ENCODE data around the gene PRKN.
"Not testable (repeated sequence)": the region's sequence is repeated elsewhere in the genome, so short reads cannot be mapped to it uniquely, and the experiment has no call there.

PRKN gene

DNA sequence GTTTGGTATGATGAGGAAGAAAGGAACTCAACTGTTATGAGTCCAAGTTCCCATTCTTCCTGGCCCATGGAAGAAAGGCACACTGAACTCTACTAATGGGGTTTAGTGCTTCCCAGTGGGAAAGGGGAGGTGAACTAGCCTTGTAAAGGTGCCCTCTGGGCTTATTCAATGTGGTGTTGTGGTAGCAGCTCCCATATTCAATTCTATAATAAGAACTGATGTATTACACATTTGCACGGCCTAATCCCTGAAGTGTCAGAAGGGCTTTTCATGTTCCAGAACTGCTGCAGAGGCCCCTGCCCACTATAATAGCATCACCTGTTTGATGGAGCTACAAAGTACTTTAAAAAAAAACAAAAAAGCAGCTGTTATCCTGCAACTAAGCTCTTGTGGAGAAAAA, 17.1 kb downstream of the PRKN start:
- no peak for DNase-seq

DNA sequence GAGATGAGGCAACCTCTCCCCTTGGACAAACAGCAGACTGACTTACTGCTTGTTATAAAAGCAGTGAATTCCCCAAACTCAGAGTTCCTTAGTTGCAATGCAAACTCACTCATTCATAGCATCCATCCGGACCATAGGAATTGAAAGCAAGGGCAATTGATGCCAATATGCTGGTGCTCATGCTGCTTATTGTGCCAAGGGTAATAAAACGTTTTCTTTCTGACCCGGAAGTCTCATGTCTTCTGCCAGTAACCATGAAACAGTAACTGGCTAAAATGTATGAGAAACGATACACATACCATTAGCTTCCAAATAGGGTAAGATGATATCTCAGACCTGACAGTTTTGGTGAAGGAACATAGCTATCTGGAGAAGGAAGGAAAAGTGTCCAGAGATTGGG, 18.1 kb downstream of the PRKN start:
- DNase-seq = no peak

DNA sequence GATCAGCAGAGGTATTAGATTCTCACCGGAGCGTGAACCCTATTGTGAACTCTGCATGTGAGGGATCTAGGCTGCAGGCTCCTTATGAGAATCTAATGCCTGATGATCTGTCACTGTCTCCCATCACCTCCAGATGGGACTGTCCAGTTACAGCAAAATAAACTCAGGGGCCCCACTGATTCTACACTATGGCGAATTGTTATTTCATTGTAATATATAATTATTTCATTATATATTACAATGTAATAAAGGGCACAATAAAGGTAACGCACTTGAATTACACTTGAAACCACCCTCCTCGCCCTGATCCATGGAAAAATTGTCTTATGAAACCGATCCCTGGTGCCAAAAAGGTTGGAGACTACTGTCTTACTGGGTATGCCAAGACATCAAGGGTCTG, 18.6 kb downstream of the PRKN start:
- no peak for DNase-seq

DNA sequence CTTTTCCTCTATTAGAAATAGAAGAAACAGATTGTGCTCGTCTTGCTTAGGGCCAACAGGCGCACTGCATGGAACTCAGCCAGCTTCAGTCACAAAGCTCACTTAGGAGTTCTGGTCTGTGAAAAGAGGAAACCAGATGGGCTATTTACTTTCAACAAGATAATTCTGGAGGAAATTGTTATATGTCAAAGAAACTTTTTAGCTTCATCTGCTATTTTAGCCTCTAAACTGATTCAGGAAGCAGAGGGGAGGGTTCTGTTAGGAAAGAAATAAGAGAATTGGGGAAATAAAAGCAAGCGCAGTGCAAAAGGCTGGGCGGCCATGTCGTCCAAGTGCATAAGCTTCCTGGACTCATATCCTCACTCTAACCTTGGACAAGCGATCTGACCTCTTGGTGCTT, 21.3 kb downstream of the PRKN start:
- no peak for DNase-seq

GRCh38 chr6:162705736-162706135, 21.8 kb downstream of the PRKN start:
- DNase-seq = no peak

DNA sequence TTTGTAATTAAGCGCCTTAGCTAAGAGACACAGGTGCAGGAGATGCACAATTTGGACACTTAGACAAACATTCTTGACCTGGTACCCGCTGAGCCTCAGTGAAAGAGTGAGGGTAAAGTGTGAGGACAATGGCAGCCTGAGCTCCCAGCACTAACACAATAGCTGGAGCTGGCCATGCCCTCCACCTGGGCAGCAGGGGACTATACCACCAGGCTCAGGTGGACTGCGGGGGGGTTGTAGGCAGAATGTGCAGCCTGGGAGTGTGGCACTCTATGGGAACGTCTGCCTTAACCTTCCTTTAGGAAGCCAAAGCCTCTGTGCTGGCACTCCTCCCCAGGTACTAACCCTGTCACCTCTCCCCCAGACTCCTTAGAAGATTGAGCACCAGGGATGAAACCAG, 23.6 kb downstream of the PRKN start:
- no peak for DNase-seq

GRCh38 chr6:162702446-162702845, 25.1 kb downstream of the PRKN start:
- no peak for DNase-seq

GRCh38 chr6:162701551-162701950, 26.0 kb downstream of the PRKN start:
- no peak for DNase-seq

DNA sequence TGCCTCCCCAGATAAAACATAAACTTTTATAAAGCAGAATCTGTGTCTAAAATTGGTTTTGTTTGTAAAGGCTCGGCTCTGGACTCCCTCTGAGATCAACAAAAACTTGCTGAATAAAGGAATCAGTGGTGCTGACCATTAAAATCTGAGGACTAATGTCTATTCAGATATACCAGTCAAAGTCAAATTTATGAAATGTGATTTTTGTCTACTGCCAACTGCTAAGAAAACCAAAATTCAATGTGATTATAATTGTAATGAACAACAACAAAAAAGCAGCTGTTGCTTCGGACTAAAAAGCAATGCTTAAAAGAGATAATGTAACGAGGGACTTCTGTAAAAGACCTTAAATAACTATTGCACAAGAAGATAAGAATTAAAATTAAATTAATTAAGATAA, 26.6 kb downstream of the PRKN start:
- no peak for DNase-seq

DNA sequence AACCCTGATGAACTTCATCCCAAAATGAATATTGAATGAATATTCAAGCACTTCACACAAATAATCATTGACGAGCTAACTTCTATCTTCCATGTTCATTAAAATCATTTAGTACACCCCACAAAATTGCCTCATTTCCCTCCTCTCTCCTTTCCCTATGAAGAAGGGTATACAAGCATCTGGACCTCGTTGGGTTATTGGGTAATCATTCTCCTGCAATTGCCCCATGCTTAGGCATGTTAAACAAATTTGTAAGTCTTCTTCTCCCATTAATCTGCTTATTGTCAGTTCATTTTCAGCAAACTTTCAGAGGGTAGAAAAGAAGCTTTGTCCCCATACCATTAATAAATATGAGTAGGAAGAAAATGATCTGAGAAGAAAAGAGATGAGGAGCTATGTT, 27.6 kb downstream of the PRKN start:
- DNase-seq = no peak

GRCh38 chr6:162698440-162698839, 29.1 kb downstream of the PRKN start:
- no peak for DNase-seq

DNA sequence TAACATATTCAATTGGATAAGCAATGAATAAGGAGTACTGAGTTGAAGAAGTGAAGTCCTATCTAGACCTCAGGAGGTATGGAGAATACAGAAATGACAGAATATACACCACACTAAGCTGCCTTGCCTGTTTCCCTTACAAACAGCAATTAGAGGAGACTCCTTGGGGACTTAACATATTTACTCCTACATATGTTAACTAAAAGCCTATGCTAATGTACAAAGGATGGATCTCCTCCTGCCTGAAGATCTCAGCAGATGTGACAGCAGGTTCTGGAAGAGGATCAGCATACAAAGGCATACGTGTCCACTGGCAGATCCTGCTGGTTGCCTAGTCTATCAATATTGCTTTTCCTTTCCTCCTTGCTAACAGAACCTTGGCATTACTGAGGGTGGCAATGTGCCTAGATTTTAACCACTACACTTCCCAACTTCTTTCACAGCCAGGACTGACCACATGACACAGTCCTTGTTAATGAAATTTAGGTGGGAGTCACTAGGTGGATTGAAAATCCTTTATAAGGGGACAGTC, 29.6 kb downstream of the PRKN start:
- no peak for DNase-seq

DNA sequence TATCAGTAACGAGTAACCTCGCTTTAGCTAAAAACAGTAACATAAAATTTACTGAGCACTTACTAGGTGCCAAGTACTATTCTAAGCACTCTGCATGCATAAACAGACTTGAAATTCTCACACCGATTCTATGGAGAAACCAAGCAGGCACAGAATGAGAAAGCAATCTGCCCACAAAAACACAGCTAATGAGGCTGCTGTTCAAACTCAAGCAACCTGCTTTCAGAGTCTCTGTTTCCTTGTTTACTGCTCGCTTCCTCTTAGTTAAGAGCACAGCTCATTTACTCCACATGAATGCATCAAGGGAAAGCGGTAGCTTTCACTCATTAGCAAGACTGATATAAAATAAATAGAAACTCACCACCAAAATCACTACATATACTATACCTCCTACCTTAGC, 37.4 kb downstream of the PRKN start:
- DNase-seq = no peak

DNA sequence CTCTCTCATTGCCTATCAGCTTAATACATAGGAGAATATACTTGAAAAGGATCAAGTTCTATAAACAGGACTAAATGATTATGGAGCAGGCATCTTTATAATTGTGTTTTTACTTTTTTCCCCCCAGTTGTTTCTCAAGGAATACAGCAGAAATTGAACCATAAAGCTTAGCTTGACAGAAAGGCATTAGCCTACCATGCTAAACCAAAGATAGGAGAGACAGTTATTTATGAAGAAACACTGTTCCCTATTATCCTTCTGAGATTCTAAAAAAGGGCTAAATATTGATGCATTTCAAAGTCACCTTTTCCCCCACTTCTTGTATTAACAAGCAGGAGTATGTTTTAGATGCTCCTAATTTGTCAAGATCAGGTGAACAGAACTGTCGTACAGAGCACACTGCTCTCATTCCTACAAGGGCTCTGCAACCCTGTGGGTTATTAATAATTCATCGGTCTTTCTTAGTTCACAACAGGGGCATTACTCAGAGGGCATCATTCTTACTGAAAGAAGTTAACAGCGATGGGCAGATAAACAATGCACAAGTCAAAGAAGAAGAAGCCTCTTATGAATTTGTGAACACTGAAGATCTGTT, 38.7 kb downstream of the PRKN start:
- DNase-seq = no peak

DNA sequence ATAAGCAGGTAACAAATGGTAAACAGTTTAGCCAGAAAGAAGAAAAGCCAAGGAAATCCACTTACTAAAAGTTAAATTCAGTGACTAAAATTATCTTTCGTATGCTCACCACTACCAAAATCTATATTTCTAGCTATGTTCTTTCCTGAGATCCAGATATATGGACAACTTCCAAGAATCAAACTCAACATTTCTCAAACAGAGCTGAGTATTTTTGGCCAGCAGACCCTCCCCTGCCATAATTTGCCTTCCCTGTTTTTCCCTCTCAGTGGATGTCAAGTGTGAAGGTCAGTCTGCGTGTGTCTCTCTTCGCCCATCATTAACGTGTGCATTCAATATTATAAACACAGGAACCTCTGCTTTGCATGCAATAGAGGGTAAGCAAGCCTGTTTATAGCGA, 42.0 kb downstream of the PRKN start:
- DNase-seq = no peak

DNA sequence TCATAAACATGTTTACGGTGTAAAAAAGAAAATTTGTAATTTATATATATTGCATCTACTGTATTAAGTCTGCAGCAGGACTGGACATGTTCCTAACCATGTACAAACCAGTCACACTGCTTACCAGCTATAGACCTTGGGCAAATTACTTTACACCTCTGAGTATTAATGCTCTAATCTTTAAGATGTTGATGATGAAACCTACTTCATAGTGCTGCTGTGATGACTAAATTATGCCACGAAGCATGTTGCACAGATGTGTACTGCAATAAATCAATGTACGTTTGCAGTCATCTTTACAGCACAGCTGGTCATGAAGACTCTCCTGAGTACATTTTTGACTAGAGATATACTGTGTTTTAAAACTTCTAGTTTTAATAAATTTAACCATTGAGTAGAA, 42.6 kb downstream of the PRKN start:
- DNase-seq = no peak

GRCh38 chr6:162684052-162684451, 43.5 kb downstream of the PRKN start:
- no peak for DNase-seq

DNA sequence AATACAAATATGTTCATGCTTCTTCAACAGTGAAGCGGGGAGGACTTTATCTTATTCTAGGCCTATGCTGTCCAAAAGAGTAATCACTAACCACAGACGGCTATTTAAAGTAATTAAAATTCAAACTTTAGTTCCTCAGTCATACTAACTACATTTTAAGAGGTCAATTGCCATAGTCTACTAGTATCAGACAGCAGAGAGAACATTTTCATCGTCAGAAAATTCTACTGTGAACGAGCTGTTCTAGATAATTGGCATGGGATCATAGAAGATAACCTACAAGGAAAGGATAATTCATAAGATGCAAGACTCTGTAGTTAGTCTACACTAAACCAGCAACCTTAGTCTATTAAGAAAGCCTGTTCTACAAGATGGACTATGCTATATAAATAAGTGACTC, 44.4 kb downstream of the PRKN start:
- DNase-seq = no peak

- no peak for DNase-seq
These were observed 46.1 kb downstream of the PRKN start for GRCh38 chr6:162681447-162681846.

- DNase-seq = no peak
These were observed 46.7 kb downstream of the PRKN start for GRCh38 chr6:162680871-162681270.

DNA sequence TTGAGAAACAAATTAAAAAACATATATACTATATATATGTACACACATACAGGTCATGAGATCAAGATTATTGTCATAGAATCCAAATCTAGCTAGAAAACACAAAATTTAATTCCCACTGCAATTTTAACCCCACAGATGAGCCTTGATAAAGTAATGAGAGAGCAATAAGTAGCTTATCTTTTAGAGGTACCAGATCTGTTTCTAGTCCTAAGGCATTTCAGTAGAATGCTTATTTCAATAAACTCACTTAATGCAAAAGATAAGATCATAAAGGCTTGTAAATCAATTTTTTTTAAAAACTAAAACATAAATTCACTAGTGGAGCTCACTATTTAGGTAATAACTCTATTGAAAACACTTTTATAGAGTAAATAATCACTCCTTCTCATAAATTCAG, 47.2 kb downstream of the PRKN start:
- no peak for DNase-seq

DNA sequence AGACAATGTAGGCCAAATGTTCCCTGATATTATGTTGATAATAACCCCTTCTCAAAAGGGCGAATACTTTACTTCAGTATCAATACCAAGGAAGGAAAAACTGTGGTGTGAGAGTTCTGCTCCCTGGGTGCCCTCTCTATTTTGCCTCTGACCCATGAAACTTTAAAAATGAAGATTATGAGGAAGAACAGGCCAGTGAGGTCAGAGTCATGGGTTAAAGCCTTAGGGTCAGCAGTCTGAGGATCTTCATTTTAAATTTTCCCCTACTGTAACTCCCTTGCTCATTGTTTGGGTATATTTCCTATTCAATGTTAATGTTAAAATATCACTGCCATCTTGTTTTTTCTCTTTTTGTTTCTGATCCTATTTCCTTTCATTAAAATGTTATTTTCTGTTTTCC, 47.9 kb downstream of the PRKN start:
- no peak for DNase-seq

GRCh38 chr6:162678896-162679295, 48.7 kb downstream of the PRKN start:
- DNase-seq = not testable (repeated sequence)

GRCh38 chr6:162675503-162675902, 52.1 kb downstream of the PRKN start:
- no peak for DNase-seq

GRCh38 chr6:162674452-162674851, 53.1 kb downstream of the PRKN start:
- no peak for DNase-seq

Measured in activated gamma-delta T cell treated with Interleukin-2 at 50 U/mL for 16 hours (primary cell).